ENCODE results near the gene KLHL20. TPM values are rescaled to one million over a fixed set of nuclear protein-coding genes. Genes with fewer than 3 reads are reported as not detected.

Gene KLHL20
- total and polyA plus RNA-seq, 8 donors = 23.9 to 31.7 (median 28.7) TPM

DNA sequence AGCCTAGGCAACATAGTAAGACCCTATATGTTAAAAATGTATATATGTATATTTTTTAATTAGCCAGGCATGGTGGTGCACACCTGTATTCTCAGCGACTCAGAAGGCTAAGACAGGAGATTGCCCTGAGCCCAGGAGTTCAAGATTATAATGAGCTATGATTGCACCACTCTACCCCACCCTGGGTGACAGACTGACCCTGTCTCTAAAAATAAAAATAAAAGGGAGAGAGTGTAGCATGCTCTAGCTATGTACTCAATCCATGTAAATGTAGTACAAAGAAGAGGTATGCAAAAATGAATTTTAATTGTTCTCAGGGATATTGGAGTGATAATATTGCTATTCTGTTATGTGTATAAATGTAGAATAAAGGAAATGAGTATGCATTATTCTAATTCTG, 56.8 kb downstream of the KLHL20 start:
- intact Hi-C loops (cut with DNase I) = no loop called here

DNA sequence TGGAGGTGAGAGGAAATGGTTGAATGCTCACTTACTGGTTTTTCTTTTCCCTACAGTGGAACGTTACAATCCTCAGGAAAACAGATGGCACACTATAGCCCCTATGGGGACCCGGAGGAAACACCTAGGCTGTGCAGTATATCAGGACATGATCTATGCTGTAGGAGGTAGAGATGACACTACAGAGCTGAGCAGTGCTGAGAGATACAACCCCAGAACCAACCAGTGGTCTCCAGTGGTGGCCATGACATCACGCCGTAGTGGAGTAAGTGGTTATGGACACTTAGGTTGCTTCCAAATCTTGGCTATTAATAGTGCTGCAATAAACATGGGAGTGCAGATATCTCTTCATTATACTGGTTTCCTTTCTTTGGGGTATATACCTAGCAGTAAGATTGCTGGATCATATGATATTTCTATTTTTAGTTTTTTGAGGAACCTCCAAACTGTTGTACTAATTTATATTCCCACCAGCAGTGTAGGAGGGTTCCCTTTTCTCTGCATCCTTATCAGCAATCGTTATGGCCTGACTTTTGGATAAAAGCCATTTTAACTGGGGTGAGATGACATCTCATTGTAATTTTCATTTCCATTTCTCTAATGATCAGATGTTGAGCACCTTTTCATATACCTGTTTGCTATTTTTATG, 60.9 kb downstream of the KLHL20 start:
- TF ChIP-seq CTCF (IDR thresholded peaks at IDR 0.05) = no peak
- intact Hi-C loops (cut with DNase I) = no loop called here
- ATAC-seq (no peak), DNase-seq (no peak)
- Histone ChIP-seq H3K36me3 (peaks cover 0 to 59% of the 10 kb centered on the region in 2 donors), H3K4me3 (no peak overlapping the region), H3K27ac (no peak overlapping the region), H3K9me3 (no peaks in the 10 kb centered on the region), H3K4me1 (no peaks in the 10 kb centered on the region), H3K27me3 (no peaks in the 10 kb centered on the region)

More for the DNA sequence above, 56.8 kb downstream of the KLHL20 start:
- TF ChIP-seq CTCF (IDR thresholded peaks at IDR 0.05) = no peak
- Histone ChIP-seq H3K9me3 (no peaks in the 10 kb centered on the region), H3K4me3 (no peak overlapping the region), H3K4me1 (no peaks in the 10 kb centered on the region), H3K36me3 (peaks cover 0 to 44% of the 10 kb centered on the region in 2 donors), H3K27me3 (no peaks in the 10 kb centered on the region), H3K27ac (no peak overlapping the region)
- ATAC-seq (no peak), DNase-seq (no peak)

DNA sequence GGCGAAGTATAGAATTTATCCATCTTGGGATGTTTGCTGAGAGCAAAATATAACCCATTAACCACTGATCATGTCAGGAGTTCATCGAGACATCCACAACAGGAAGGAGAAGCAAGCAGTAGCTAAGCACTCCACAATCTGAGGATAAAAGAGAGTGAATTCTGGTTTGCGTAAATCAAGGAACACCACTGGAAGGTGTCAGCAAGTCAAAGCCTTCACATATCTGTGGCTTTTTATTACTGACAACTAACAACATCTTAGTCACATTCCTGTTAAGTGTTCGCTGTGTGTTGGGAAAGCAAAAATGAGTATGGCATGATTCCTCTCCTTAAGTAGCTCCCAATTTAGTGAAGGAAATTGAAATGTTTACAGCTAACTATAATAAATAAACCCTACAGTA, 65.2 kb downstream of the KLHL20 start:
- no peak overlapping the region for H3K4me3 ChIP-seq
- intact Hi-C loops (cut with DNase I) = no loop called here

DNA sequence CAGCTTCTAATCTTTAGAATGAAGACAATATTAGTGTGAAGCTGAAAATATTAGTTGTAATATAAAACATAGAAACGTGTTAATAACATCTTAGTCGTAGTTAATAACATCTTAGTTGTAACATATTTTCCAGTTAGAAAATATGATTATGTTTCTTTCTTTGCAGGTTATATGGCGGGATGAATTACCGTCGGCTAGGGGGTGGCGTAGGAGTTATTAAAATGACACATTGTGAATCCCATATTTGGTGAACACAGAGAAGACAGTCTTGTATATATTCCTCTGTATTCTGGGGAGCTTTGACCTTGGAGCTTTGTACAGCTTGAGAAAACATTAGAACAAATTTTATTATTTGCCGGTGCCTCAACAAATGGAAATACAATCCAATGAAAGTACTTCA, 70.2 kb downstream of the KLHL20 start:
- ATAC-seq (no peak), DNase-seq (no peak)
- TF ChIP-seq CTCF (IDR thresholded peaks at IDR 0.05) = no peak
- H3K4me3 ChIP-seq = no peak overlapping the region
- intact Hi-C loops (cut with DNase I) = no loop called here
- H3K27ac ChIP-seq = no peak overlapping the region
- no peaks in the 10 kb centered on the region for H3K4me1 ChIP-seq
- H3K9me3 ChIP-seq = no peaks in the 10 kb centered on the region
- peaks cover 0 to 79% of the 10 kb centered on the region in 2 donors for H3K36me3 ChIP-seq
- no peaks in the 10 kb centered on the region for H3K27me3 ChIP-seq

More for the DNA sequence above, 65.2 kb downstream of the KLHL20 start:
- TF ChIP-seq CTCF (IDR thresholded peaks at IDR 0.05) = no peak
- Histone ChIP-seq H3K27me3 (no peaks in the 10 kb centered on the region), H3K9me3 (no peaks in the 10 kb centered on the region), H3K4me1 (no peaks in the 10 kb centered on the region), H3K36me3 (peaks cover 0 to 91% of the 10 kb centered on the region in 2 donors), H3K27ac (no peak overlapping the region)
- no peak for ATAC-seq
- DNase-seq = no peak

GRCh38 chr1:173789841-173790240, 75.1 kb downstream of the KLHL20 start:
- H3K9me3 ChIP-seq = no peaks in the 10 kb centered on the region
- no peak for DNase-seq
- no peak overlapping the region for H3K27ac ChIP-seq
- H3K27me3 ChIP-seq = no peaks in the 10 kb centered on the region
- H3K4me1 ChIP-seq = no peaks in the 10 kb centered on the region
- H3K4me3 ChIP-seq = no peak overlapping the region
- ATAC-seq = no peak
- intact Hi-C loops (cut with DNase I) = no loop called here
- peaks cover 0 to 33% of the 10 kb centered on the region in 2 donors for H3K36me3 ChIP-seq
- TF ChIP-seq CTCF (IDR thresholded peaks at IDR 0.05) = no peak

Measured in left lung (tissue), 10 donors.